ENCODE measurements around the gene SLC8A1. TPM values are rescaled to one million over a fixed set of nuclear protein-coding genes. Genes with fewer than 3 reads are reported as not detected.

The SLC8A1 gene
- total RNA-seq, 1 donor from 2014 or later, result 34.8 TPM

DNA sequence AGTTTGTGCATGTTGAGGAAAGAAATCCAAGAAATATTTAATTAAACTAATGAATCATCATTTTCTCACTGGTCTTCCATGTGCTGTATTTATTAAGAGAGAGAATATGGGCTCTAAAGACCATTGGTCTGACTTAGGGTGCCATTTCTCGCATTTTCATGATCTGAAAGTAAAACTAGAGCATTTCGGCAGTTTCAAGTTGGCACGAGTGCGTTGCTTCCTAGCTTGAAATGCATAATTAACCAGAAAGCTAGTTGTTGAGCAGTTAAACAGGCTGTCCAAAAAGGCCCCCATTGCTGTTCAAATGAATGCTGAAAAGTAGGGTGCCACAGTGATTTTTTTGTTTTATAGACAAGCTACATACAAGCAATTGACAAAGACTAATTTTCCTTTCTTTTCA is 47.4 kb downstream of the SLC8A1 start:
- peaks cover 61% of the 10 kb centered on the region for H3K4me1 Mint-ChIP-seq (ENCODE audit: low read depth, unreplicated experiment)

GRCh38 chr2:40403233-40403836 is 48.6 kb downstream of the SLC8A1 start:
- Mint-ChIP-seq H3K27ac (ENCODE audit: unreplicated experiment) (peak overlapping the region; percentile 90), H3K4me1 (ENCODE audit: low read depth, unreplicated experiment) (peaks cover 56% of the 10 kb centered on the region), H3K36me3 (ENCODE audit: low read depth, unreplicated experiment) (no peaks in the 10 kb centered on the region), H3K4me3 (ENCODE audit: unreplicated experiment) (no peak overlapping the region), H3K27me3 (ENCODE audit: low read depth, unreplicated experiment) (no peaks in the 10 kb centered on the region), H3K9me3 (ENCODE audit: unreplicated experiment) (no peaks in the 10 kb centered on the region)
- no peak overlapping the region for H2AFZ ChIP-seq (ENCODE audit: low read depth, low read length)
- H3K9ac ChIP-seq (ENCODE audit: low read length), result no peak overlapping the region
- H3K4me3 ChIP-seq (ENCODE audit: insufficient read depth, low read depth, low read length), result no peak overlapping the region
- FAIRE-seq, result peak; percentile 81
- H4K20me1 ChIP-seq (ENCODE audit: insufficient read depth, low read length), result no peaks in the 10 kb centered on the region
- peak overlapping the region; percentile 13 for H3K4me2 ChIP-seq (ENCODE audit: low read length)
- peaks cover 43% of the 10 kb centered on the region for H3K4me1 ChIP-seq (ENCODE audit: insufficient read depth, low read length)
- H3K27ac ChIP-seq (ENCODE audit: low read depth, low read length), result peak overlapping the region; percentile 71
- no peaks in the 10 kb centered on the region for H3K27me3 ChIP-seq (ENCODE audit: insufficient read depth, low read length)
- H3K79me2 ChIP-seq (ENCODE audit: insufficient read depth, low read length), result peaks cover 3% of the 10 kb centered on the region
- no peaks in the 10 kb centered on the region for H3K36me3 ChIP-seq (ENCODE audit: insufficient read depth, low read length)
- H3K9me3 ChIP-seq (ENCODE audit: insufficient read depth, low read depth, low read length), result no peaks in the 10 kb centered on the region
- DNase-seq (ENCODE audit: low read depth), result peak; percentile 95
- TF ChIP-seq CTCF (IDR thresholded peaks at IDR 0.05; ENCODE audit: insufficient read depth, low read depth, low read length), result no peak
- TF ChIP-seq EZH2 (IDR thresholded peaks at IDR 0.05; ENCODE audit: insufficient read depth, low read length), result no peak

More for the DNA sequence above, 47.4 kb downstream of the SLC8A1 start:
- no peak overlapping the region for H3K27ac Mint-ChIP-seq (ENCODE audit: unreplicated experiment)
- H3K9me3 ChIP-seq (ENCODE audit: insufficient read depth, low read depth, low read length), result no peaks in the 10 kb centered on the region
- H3K36me3 Mint-ChIP-seq (ENCODE audit: low read depth, unreplicated experiment), result no peaks in the 10 kb centered on the region
- no peak overlapping the region for H2AFZ ChIP-seq (ENCODE audit: low read depth, low read length)
- peak overlapping the region; percentile 25 for H3K27ac ChIP-seq (ENCODE audit: low read depth, low read length)
- no peaks in the 10 kb centered on the region for H4K20me1 ChIP-seq (ENCODE audit: insufficient read depth, low read length)
- no peak for FAIRE-seq
- no peaks in the 10 kb centered on the region for H3K27me3 Mint-ChIP-seq (ENCODE audit: low read depth, unreplicated experiment)
- peak overlapping the region; percentile 60 for H3K4me2 ChIP-seq (ENCODE audit: low read length)
- H3K36me3 ChIP-seq (ENCODE audit: insufficient read depth, low read length), result no peaks in the 10 kb centered on the region
- no peak overlapping the region for H3K9ac ChIP-seq (ENCODE audit: low read length)
- DNase-seq (ENCODE audit: low read depth), result no peak
- peaks cover 43% of the 10 kb centered on the region for H3K4me1 ChIP-seq (ENCODE audit: insufficient read depth, low read length)
- peaks cover 3% of the 10 kb centered on the region for H3K79me2 ChIP-seq (ENCODE audit: insufficient read depth, low read length)
- H3K9me3 Mint-ChIP-seq (ENCODE audit: unreplicated experiment), result no peaks in the 10 kb centered on the region
- H3K27me3 ChIP-seq (ENCODE audit: insufficient read depth, low read length), result no peaks in the 10 kb centered on the region
- H3K4me3 ChIP-seq (ENCODE audit: insufficient read depth, low read depth, low read length), result no peak overlapping the region
- no peak overlapping the region for H3K4me3 Mint-ChIP-seq (ENCODE audit: unreplicated experiment)
- TF ChIP-seq EZH2 (IDR thresholded peaks at IDR 0.05; ENCODE audit: insufficient read depth, low read length), result no peak
- TF ChIP-seq CTCF (IDR thresholded peaks at IDR 0.05; ENCODE audit: insufficient read depth, low read depth, low read length), result no peak

GRCh38 chr2:40401896-40402295 is 50.0 kb downstream of the SLC8A1 start:
- Histone ChIP-seq H3K9me3 (ENCODE audit: insufficient read depth, low read depth, low read length) (no peaks in the 10 kb centered on the region), H3K79me2 (ENCODE audit: insufficient read depth, low read length) (peaks cover 3% of the 10 kb centered on the region), H3K4me1 (ENCODE audit: insufficient read depth, low read length) (peaks cover 43% of the 10 kb centered on the region), H3K36me3 (ENCODE audit: insufficient read depth, low read length) (no peaks in the 10 kb centered on the region), H4K20me1 (ENCODE audit: insufficient read depth, low read length) (no peaks in the 10 kb centered on the region), H3K27me3 (ENCODE audit: insufficient read depth, low read length) (no peaks in the 10 kb centered on the region), H3K4me2 (ENCODE audit: low read length) (peak overlapping the region; percentile 36), H3K9ac (ENCODE audit: low read length) (peak overlapping the region; percentile 3), H3K27ac (ENCODE audit: low read depth, low read length) (peak overlapping the region; percentile 71), H3K4me3 (ENCODE audit: insufficient read depth, low read depth, low read length) (no peak overlapping the region), H2AFZ (ENCODE audit: low read depth, low read length) (peak overlapping the region; percentile 22)
- Mint-ChIP-seq H3K36me3 (ENCODE audit: low read depth, unreplicated experiment) (no peaks in the 10 kb centered on the region), H3K9me3 (ENCODE audit: unreplicated experiment) (no peaks in the 10 kb centered on the region), H3K4me1 (ENCODE audit: low read depth, unreplicated experiment) (peaks cover 48% of the 10 kb centered on the region), H3K27me3 (ENCODE audit: low read depth, unreplicated experiment) (no peaks in the 10 kb centered on the region), H3K27ac (ENCODE audit: unreplicated experiment) (peak overlapping the region; percentile 90), H3K4me3 (ENCODE audit: unreplicated experiment) (no peak overlapping the region)
- DNase-seq (ENCODE audit: low read depth) (peak; percentile 91), FAIRE-seq (peak; percentile 26)
- TF ChIP-seq CTCF (IDR thresholded peaks at IDR 0.05; ENCODE audit: insufficient read depth, low read depth, low read length) (no peak), EZH2 (IDR thresholded peaks at IDR 0.05; ENCODE audit: insufficient read depth, low read length) (no peak)

Data from astrocyte (in vitro differentiated cells and primary cell).